HG02852 (cell line): ENCODE data around the gene GMDS.
"Not testable (repeated sequence)": the region's sequence is repeated elsewhere in the genome, so short reads cannot be mapped to it uniquely, and the experiment has no call there.

Source experiments
- ATAC-seq: cut with Tn5 transposase; IDR thresholded peaks from one replicate; pipeline ENCODE4 v1.9.1; 2021; ENCODE audit warnings: mild to moderate bottlenecking, moderate library complexity; ENCODE audit not compliant: unreplicated experiment

Gene GMDS

DNA sequence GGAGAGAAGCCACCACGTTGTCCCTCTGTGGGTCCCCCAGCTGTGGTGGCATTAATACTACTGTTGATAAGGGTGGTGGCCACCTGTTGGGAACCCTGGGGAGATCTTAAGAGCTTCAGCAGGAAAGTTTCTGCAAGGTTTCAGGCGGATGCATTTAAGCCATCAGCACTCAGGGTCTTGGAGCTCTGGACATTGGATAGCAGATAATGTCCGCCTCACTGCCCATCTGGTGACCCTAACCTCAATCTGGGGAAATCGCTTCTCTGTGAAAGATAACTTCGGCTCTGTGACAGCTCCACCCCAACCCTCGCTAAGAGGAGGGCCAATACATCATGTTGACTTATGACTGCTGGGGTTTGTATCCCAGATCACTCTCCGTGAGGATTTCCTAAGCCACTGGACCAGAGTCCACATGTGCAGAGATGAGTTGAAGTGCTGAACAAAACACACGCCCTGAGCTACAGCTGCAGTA is 542.8 kb downstream of the GMDS start:
- ATAC-seq: no peak

DNA sequence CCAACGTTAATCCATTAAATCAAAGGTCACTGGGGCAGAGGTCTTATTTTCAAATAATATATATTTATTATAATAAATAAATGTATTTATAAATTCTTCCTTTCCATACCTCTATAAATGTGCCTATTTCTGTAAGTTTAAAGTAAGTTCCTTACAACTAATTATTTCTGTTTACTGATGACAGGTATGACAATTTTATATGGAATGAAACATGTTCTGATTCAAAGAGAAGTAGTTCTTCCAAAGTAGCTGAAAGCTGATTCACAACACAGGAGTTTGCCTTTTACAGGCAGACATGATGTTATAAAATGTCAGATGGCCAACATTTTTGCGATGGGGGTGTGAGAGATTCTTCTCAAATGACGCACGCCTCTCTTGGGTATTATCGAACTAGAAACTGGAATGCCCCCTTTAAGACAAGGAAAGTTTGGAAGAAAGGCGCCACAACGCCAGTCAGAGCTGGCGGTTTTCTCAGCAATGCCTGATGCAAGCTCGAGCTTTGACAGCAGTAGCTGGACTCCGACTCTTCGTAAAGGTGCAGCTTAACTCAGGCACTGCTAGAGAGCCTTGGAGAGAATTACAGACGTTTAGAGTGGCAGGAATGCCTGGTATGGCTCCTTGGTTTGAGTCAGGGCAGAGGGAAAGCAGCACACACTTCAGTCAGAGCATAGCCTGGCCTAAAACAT is 543.6 kb downstream of the GMDS start:
- no peak for ATAC-seq

DNA sequence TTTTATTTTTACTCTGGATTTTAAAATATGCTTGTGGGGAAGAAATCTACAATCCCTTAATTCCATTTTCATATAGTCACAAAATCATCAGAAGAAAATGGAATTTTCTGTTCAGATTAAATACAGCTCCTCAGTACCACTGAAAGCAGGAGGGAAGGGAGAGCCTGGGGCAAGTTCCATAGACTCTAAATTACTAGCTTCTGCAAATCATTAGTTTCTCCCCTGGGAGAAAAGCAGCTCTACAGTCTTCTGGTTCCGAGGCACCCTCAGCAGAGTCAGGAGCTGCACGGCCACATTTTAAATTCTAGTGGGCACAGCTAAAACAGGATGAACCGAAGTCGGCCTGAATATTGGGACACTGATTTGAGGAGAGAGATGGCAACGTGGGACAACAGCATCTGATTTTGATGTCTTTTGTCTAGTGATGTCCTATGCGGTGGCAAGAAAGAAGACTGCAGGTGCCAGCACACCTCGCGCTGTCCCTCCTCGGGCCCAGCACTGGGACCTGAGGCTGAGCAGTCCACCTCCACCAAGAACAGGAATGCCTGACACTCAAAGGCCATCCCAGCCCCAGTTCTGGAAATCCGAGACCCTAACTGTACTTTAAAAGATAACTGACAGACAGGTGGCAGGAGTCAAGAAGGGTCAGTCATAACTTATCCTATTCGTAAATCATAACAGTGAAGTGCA is 545.0 kb downstream of the GMDS start:
- ATAC-seq: no peak

DNA sequence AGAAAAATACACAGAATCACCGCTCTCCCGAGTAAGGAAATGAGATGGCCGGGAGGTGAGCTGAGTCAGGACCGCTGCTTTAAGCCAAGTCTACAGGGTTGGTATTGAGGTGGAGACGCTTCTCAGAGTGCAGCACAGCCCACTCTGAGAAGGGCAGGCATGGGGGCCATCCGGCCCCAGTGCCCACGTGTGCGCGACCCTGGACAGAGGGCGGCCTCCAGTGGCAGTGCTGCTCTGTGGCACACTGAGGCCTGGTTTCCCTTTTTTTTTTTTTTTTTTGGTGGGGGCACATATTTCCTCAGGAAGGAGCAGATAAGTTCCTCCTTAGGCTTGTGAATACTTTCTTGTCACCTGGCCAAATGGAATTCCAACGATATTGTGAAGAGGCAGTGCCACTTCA is 546.9 kb downstream of the GMDS start:
- no peak for ATAC-seq

DNA sequence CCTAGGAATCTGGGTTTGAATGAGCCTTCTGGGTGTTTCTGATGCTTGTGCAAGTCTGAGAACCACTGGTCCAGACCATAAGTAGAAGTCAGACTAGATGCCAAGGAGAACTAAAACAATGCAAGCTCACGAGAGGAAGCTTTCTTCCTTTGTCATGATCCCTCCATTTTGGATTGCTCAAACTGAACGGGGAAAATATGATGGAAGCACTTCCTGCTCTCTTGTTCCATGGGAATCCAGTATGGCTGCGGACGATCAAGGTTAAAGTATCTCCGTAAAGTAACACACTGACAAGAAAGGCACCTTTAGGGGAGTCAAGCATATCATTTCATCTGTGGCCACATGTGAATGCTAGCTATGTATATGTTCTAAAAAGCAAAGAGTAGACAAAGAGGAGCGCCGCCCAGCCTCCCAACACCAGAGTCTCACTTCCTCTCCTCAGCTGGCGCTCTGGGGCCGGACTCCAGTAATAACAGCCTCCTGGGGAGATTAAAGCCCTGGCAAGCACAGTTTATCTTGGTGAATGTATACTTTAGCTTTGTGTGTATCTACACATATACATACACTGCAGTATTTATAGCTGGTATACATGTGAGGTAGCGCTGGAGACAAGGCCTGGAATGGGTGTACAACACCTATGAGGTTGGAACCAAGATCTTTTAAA is 547.6 kb downstream of the GMDS start:
- no peak for ATAC-seq

GRCh38 chr6:1696463-1696850 is 548.9 kb downstream of the GMDS start:
- ATAC-seq: no peak

DNA sequence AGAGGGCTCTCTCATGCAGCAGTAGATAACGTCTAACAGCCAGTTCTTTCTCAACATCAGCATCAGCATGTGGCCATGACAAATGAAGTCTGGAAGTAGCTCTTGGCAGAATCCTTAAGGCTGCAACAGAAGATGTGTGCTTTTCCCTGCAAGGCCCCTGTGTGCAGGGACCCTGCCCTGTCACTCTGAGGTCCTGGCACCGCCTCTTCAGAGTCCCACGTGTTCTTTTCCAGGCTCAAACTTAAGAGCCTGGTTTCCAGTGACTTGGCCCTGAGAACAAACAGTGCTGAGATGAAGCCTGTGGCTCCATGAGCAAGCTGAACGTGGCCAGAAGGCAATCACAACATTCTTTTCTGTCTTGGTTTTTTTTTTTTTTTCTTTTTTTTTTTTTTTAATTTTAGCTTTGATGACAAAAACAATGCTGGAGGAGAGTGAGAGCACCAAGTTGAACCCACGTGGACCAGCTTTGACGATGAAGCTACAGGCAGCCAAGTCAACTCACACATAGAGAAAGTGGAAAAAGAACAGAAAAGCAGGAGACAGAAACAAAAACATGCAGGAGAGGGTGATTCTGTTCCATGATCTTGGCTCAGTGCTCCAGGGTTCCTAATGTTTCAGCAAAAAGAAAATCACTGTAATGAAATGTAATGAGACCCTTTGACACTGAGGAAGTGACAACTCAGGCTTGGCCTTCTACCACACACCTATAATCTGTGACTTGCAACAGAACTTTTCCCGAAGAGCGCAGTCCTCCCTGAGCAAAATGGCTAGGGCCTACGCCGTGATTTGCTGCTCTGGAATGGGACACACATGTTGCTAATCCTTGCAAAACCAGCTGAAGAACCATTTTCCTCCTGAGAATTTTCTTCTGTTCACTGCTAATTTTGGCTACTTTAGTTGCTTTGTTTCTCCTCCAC is 549.6 kb downstream of the GMDS start:
- ATAC-seq: no peak

DNA sequence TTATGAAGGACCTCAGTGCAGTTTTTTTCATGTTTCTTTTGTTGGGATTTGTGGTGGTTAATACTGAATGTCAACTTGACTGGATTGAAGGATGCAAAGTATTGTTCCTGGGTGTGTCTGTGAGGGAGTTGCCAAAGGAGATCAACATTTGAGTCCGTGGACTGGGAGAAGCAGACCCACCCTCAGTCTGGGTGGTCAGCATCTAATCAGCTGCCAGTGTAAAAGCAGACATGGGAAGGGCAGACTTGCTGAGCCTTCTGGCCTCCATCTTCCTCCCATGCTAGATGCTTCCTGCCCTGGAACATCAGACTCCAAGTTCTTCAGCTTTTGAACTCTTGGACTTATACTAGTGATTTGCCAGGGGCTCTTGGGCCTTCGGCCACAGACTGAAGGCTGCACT is 553.6 kb downstream of the GMDS start:
- not testable (repeated sequence) for ATAC-seq

- ATAC-seq: not testable (repeated sequence)
These were observed 554.7 kb downstream of the GMDS start for GRCh38 chr6:1690656-1691055.

DNA sequence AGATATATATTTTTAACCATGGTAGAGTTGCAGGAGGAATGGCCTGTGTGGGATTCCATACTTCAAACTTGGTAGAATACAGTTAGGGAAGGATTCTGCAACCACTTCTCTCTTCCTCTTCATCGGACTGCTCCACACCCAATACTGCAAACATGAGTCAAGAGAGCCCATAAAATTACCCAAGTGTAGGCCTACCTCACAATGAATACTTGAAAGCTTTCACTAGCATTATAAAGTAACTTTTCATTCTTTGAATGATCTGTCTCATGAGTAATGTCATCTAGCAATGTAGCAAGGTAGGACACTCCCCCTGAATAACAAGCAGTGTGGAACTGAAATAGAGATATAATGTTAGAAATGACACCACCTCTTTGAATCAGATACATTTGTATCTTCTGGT is 556.3 kb downstream of the GMDS start:
- ATAC-seq: no peak

DNA sequence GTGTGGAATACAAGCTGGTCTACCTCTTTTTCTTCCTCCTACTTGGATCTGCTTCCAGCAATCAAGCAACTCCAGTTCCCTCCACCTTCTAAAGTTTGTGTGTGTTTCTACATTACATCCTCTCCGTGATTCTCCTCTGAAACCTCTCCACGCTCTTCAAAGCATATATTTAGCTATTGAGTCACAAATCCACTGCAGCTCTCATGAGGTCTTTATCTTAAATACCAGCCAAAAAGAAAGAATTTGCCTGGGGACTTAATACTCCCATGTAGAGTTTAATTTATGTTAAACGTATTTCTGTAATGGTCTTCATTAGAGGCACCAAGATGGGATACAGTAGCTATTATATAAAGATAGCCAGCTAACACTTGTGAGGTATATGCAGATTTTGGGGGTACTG is 557.0 kb downstream of the GMDS start:
- no peak for ATAC-seq

DNA sequence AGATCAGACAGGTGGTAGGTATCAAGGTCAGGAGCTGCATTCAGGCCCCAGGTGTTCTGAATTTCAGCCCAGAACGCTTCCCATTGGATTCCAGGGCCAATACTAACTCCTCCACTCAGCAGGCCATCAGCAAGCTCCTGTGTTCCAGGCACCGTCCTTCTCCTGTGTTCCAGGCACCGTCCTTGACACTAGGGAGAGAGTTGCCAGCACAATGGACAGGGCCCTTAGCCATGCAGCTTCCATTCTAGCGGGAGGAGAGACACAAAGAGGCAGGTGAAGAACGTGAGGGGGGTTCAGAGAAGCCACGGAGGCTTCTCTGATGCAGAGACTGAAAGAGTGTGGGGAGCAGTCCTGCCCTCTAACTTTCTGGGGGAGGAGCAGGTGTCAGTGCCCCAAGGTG is 558.0 kb downstream of the GMDS start:
- ATAC-seq: no peak

DNA sequence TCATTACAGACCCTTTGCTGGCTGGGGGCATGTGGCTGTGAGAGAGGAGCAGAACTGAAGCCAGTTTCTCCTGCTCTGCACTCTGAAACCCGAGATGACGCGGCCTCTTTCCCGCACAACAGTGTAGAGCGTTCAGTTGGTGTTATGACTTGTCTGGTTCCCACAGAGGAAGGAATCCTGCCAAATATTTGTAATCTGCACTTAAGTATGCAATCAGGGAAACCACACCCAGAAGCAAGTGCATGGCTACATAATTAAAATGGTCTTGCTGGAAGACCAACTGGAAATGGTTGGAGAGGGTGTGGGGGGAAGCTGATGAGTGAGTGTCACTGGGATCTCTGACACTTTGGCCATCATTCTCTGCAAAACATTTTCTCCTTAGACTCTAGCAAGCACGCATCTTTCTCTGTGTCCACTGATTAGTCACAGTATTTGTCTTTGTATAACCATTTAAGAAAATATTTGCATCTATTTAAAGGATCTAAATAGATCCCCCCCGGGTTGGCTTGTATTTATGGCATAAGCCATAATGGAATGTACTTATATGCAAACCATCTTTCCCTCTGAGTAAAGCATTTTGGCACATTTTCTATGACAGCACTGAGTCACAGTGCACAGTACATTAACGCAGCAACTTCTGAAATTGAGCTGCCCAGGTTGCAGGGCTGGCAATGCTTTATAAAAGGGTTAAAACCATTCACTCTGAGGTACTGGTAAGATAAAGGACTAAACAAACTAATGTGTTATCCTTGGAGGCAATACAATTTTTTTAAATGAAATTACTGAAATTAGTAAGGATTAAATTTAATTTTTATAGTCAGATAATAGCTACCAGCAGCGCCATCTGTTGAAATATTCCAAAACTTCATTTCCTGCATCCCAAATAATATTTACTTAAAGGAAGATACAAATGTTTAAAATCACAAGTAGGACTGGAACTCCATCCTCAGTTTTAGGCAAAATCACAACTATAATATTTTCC is 559.0 kb downstream of the GMDS start:
- no peak for ATAC-seq

GRCh38 chr6:1679688-1680068 is 565.7 kb downstream of the GMDS start:
- ATAC-seq: no peak

- ATAC-seq: no peak
These were observed 566.2 kb downstream of the GMDS start for GRCh38 chr6:1679031-1679687.

GRCh38 chr6:1678201-1678600 is 567.2 kb downstream of the GMDS start:
- ATAC-seq: no peak

DNA sequence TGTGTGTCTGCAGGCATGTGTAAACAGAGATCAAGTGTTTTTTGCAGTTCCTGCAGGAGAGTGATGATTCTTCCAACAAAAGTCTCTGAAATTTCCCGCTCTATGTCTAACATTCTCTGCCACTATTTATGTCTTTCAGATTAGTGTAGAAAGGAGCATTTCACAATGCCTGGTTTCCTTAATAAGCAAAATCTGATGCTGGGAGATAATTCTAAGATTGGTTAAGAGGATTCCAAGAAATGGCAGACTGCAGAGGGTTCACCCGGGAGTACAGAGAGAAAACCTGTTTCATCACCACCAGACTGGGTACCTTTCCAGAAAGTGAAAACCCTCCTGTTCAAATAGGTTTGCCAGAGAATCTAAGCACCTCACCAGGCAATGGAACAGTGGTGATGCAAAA is 573.0 kb downstream of the GMDS start:
- no peak for ATAC-seq

DNA sequence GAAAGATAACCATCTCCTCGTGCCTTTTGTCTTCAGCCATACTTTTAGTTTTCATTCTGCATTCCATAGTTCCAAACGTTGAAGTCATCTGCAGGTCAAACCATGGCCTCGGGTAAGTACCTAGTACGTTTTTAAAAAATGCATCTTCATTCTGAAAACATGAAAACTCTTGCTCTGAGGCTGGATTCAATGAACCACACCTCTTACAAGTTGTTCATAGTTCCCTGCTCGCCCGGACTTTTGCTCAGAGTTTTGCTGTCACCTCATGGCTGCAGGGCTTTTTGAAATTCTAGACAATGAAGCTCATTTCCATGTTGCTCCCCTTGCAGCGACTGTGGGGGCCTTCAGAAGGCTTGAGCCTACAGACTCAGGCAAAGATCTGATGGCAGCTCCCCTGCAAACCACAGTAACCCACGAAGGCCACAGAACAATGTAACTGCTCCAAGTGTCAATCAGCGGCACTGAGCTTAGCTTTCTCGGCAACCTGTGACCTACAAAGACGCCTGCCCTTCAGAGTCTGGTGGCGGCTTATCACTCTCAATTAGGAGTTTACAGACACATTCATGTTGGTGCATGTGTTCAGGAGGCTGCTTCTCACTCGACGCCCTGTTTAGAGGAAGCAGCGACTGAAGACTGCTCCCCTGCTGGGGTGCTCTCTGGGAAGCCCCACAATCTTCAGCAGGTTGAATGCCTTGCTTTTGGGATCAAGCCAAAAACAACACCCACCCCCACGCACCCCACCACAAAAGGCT is 574.5 kb downstream of the GMDS start:
- ATAC-seq: no peak

DNA sequence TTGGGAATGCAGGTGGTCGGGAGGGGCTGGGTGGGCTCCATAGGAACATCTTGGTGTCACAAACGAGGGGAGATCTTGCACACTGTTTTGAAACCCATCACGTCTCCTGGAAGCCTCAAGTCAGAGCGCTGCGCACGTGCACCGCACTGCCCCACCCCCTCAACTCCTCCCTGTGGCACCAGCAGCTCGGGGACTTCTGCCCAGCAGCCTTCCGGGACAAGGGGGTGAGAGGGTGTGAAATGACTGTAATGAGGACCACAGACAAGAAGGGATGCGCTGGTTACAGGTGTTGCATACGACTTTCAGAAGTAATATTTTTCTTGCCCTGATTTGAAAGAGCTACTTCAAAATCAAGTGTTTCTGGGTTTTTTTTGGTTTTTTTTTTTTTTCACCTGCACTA is 575.4 kb downstream of the GMDS start:
- no peak for ATAC-seq
